Urothelium cell line (cell line): ENCODE results near the gene PTGFRN.
A peak's percentile ranks its signal among the peaks of the same experiment; 100 is the strongest.

Experiments
- DNase-seq: peaks from one replicate; pipeline ENCODE4 v3.0.0; 2011; ENCODE audit warnings: low spot score, mixed read lengths
- FAIRE-seq: peaks from 2 replicates; lab custom pipeline; 2011; peaks lifted over from hg19 to GRCh38; lab: Jason Lieb, UNC

The PTGFRN gene

GRCh38 chr1:117025568-117025967 is 115.9 kb downstream of the PTGFRN start:
- FAIRE-seq (no peak), DNase-seq (no peak)

DNA sequence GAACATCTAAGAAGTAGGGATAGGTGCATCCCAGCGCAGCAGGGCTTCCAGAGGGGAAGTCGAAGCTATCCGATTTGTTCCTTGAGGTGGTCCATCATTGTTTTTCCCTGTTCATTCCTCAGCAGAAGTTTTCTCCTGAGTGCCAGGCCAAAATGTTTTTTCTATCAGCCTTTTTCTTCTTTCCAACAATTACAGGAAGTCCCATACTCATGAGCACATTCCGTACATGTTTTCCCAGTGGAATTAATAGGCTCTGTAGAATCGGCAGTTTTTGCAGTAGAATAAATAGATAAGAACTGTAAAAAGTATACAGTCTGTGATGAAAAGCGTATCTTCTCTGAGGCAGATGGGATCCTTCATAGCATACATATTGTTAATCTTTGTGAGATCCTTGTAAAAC is 116.6 kb downstream of the PTGFRN start:
- DNase-seq, result no peak
- no peak for FAIRE-seq

- DNase-seq (no peak), FAIRE-seq (no peak)
Observed at GRCh38 chr1:117029685-117030084, 120.0 kb downstream of the PTGFRN start.

DNA sequence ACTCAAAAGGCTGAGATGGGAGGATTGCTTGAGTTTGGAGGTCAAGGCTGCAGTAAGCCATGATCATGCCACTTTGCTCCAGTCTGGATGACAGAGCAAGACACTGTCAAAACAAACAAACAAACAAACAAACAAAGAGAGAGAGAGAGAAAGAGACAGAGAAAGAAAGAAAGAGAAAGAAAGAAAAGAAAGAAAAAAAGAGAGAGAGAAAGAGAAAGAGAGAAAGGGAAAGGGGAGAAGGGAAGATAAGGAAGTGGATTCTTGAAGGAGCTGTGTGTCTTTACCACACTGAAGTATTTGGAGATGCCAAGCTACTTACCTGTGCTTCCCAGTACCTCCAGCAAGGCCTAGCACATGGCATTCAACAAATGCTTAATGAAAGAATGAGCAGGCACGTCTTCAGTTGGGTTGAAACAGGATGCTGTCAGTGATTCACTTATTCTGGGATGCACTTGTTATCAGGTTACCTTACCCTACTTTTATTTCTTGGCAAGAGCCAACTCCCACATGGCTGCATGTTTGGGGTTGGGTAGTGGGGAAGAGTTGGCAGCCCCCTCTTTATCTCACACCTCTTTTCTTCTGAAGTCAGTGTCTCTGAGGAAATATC is 120.7 kb downstream of the PTGFRN start:
- FAIRE-seq, result no peak
- no peak for DNase-seq

GRCh38 chr1:117032266-117032665 is 122.5 kb downstream of the PTGFRN start:
- FAIRE-seq, result no peak
- no peak for DNase-seq

DNA sequence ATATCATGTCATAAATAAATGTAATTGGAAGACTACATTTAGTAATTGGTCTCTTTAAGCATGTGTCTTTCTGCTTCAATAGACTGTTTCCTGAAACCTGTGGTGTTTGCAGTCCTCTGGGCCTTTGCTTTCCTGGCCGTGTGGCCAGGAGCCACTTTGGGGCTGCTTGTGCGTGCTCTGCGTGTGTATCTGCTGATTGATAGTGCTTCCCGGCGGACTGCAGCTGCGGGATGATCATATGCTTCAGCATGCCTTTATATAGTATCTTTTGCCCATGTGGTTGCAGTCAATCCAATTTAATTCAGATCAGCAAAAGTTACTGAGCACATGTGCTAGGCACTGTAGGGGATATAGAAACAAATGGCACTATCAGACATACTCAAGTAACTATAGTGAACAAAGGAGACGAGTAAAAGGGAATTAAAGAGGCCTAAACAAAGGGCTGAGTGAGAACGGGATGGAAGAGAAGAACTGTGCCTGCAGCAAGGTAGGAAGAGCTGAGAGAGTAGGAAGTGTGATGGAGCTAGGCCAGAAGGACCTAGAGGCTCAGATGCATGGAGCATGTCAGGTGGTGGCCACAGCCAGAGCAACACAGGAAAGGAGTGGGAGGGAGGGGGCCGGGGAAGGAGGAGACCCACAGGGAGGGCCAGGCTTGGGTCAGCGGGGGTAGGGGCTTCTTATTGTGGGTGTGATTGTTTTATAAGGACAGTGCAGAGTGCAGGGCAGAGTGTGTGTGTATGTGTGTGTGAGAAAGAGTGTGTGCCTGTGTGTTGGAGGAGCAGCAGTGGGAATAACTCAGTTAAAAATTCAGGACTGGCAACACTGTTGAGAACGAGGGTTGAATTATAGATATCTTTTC is 123.2 kb downstream of the PTGFRN start:
- DNase-seq (no peak), FAIRE-seq (peak; percentile 63)

- DNase-seq, result no peak
- no peak for FAIRE-seq
Observed at GRCh38 chr1:117033772-117034171, 124.1 kb downstream of the PTGFRN start.

DNA sequence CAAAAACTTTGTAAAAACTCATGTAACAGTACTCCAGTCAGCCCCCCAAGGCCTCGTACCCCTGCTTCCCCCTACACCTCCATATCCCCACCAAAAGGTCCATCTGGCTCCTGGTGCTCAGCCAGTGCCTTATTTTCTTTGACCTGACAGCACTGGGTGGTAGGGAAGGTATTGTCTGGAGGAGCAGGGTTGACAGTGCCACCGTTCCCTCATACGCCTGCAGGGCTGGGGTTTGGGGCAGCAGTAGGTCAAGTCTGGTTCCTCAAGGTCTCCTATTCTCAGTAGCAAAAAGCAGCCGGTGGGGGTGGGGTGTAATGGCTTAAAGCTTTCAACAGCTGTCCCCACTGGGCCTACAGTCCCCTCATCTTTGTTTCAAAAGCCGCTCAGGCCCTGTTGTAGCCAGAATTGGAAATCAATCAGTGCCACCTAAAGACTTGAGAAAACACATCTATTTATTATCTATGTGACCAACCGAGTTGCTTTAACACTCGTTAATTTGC is 125.1 kb downstream of the PTGFRN start:
- FAIRE-seq, result no peak

GRCh38 chr1:117036018-117036461 is 126.3 kb downstream of the PTGFRN start:
- DNase-seq (no peak), FAIRE-seq (no peak)

More for the DNA sequence above, 125.1 kb downstream of the PTGFRN start:
- DNase-seq, result no peak

- FAIRE-seq (no peak), DNase-seq (no peak)
Observed at GRCh38 chr1:117037802-117038201, 128.1 kb downstream of the PTGFRN start.

DNA sequence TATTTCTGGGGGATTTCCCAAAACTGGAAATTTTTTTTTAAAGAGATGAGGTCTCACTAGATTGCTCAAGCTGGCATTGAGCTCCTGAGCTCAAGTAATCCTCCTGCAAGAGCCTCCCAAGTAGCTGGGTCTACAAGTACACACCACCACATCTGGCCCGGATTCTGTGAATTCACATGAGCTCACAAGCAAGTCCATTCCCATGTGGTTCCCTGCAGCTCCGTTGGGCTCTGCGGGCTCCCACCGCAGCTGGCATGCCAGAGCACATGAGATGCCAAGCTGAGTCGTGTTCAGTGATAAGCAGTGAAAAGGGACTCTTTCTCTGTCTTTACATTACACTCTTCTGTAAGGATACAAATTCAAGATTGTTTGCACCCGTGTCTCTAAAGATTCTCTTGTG is 128.5 kb downstream of the PTGFRN start:
- DNase-seq (no peak), FAIRE-seq (no peak)
